KMS-11 (cell line): Measurements from ENCODE around the gene ADIPOQ.

ENCODE experiments used
- H2AFZ ChIP-seq: fragments of 200-600 bp; sonication (generic); 2 replicates; pipeline ENCODE4 v1.6.1; 2016; ENCODE audit warnings: antibody characterized with exemption, mixed run types, low read depth
- H3K27ac ChIP-seq: fragments of 200-600 bp; sonication (generic); 2 replicates; pipeline ENCODE4 v1.6.1; 2016; ENCODE audit warnings: mild to moderate bottlenecking, mixed run types
- H3K27me3 ChIP-seq: fragments of 200-600 bp; sonication (generic); 2 replicates; pipeline ENCODE4 v1.6.1; 2017; ENCODE audit warnings: mild to moderate bottlenecking, low read depth, mixed run types, moderate library complexity; ENCODE audit not compliant: insufficient read depth
- H3K36me3 ChIP-seq: fragments of 200-600 bp; sonication (generic); 2 replicates; pipeline ENCODE4 v1.6.1; 2017; ENCODE audit warnings: mild to moderate bottlenecking, mixed run types; ENCODE audit not compliant: insufficient read depth
- H3K4me1 ChIP-seq: fragments of 200-600 bp; sonication (generic); 2 replicates; pipeline ENCODE4 v1.6.1; 2016; ENCODE audit warnings: mild to moderate bottlenecking, low read depth, mixed run types; ENCODE audit not compliant: poor library complexity, severe bottlenecking
- H3K4me2 ChIP-seq: fragments of 200-600 bp; sonication (generic); 2 replicates; pipeline ENCODE4 v1.7.0; 2016; ENCODE audit warnings: mild to moderate bottlenecking, mixed run types
- H3K4me3 ChIP-seq: fragments of 200-600 bp; sonication (generic); IDR thresholded peaks from 2 replicates; pipeline ENCODE4 v1.6.1; 2017; ENCODE audit warnings: low read depth, low read length, mixed read lengths; ENCODE audit not compliant: insufficient read depth
- H3K79me2 ChIP-seq: fragments of 200-600 bp; sonication (generic); 2 replicates; pipeline ENCODE4 v1.6.1; 2016; ENCODE audit warnings: low read depth, mixed run types; ENCODE audit not compliant: insufficient read depth
- H3K9ac ChIP-seq: fragments of 200-600 bp; sonication (generic); 2 replicates; pipeline ENCODE4 v1.6.1; 2016; ENCODE audit warnings: mild to moderate bottlenecking, mixed run types
- H4K20me1 ChIP-seq: fragments of 200-600 bp; sonication (generic); 2 replicates; pipeline ENCODE4 v1.6.1; 2016; ENCODE audit warnings: mild to moderate bottlenecking, mixed run types; ENCODE audit not compliant: insufficient read depth
- TF ChIP-seq, protein P1 (sequence below): fragments of 200-600 bp; sonication (generic); conservative IDR thresholded peaks from 2 replicates; pipeline ENCODE4 v1.6.1; 2017; ENCODE audit warnings: low read depth, mild to moderate bottlenecking, antibody characterized with exemption, low read length, moderate library complexity, mixed read lengths

Gene ADIPOQ

DNA sequence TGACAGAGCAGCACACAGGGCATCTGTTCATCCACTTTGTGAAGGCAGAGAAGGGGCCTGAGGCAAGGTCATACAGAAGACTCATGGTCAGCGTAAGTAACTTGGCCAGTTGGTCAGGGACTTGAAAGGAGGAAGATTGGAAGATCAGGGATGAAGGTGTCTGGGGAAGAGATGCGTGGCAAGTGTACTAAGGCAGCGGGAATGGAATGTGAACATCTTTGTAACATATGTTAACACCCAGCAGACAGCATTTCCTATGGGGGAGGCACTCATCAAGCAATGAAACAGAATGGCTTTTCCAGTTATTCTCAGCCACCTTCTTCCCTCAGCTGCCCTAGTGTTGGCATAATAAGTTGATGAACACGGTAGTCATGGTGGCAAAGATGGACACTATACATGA lies 28.4 kb upstream of the ADIPOQ start:
- no peak overlapping the region for H2AFZ ChIP-seq
- TF ChIP-seq, protein P1, sequence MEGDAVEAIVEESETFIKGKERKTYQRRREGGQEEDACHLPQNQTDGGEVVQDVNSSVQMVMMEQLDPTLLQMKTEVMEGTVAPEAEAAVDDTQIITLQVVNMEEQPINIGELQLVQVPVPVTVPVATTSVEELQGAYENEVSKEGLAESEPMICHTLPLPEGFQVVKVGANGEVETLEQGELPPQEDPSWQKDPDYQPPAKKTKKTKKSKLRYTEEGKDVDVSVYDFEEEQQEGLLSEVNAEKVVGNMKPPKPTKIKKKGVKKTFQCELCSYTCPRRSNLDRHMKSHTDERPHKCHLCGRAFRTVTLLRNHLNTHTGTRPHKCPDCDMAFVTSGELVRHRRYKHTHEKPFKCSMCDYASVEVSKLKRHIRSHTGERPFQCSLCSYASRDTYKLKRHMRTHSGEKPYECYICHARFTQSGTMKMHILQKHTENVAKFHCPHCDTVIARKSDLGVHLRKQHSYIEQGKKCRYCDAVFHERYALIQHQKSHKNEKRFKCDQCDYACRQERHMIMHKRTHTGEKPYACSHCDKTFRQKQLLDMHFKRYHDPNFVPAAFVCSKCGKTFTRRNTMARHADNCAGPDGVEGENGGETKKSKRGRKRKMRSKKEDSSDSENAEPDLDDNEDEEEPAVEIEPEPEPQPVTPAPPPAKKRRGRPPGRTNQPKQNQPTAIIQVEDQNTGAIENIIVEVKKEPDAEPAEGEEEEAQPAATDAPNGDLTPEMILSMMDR = no peak
- no peaks in the 10 kb centered on the region for H3K79me2 ChIP-seq
- no peak overlapping the region for H3K9ac ChIP-seq
- H3K4me3 ChIP-seq = no peak overlapping the region
- no peaks in the 10 kb centered on the region for H3K36me3 ChIP-seq
- H3K27ac ChIP-seq = no peak overlapping the region
- no peak overlapping the region for H3K4me2 ChIP-seq
- no peaks in the 10 kb centered on the region for H4K20me1 ChIP-seq
- no peaks in the 10 kb centered on the region for H3K4me1 ChIP-seq
- no peaks in the 10 kb centered on the region for H3K27me3 ChIP-seq

DNA sequence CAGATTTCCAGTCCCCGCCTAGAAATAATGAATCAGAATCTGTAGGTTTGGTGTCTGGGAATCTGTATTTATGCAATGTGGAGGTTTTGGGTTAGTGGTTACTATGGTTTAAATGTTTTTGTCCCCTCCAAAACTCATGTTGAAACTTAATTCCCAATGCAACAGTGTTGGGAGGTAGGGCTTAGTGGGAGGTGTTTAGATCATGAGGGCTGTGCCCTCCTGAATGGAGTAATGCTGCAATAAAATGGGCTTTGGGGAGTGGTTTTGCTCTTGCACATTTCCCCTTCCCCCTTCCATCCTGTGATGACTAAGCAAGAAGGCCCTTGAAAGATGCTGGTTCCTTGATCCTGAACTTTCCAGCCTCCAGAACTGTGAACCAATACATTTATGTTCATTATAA lies 27.1 kb upstream of the ADIPOQ start:
- no peak overlapping the region for H3K4me3 ChIP-seq

DNA sequence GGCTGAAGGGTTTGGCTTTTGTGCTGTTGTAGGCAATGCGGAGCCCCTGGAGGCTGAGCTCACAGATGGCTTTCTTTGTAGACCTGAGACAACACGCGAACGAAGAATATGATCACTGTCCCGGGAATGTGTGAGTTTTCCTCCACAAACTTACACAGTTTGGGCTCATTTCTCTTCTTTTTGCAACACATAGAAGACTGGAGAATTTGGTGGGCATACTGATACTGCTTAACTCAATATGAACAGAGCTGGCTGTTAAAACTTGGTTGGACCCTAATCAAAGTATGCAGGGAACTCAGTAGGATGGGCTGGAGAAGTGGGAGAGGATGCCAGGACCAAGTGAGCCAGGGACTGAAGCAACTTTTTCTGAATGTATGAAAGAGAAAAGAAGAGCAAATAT lies 24.0 kb upstream of the ADIPOQ start:
- H3K27ac ChIP-seq = no peak overlapping the region
- H3K9ac ChIP-seq = no peak overlapping the region
- no peaks in the 10 kb centered on the region for H3K36me3 ChIP-seq
- H3K79me2 ChIP-seq = no peaks in the 10 kb centered on the region
- no peak overlapping the region for H2AFZ ChIP-seq
- H4K20me1 ChIP-seq = no peaks in the 10 kb centered on the region
- TF ChIP-seq, protein P1 = no peak
- no peak overlapping the region for H3K4me3 ChIP-seq
- H3K27me3 ChIP-seq = no peaks in the 10 kb centered on the region
- peaks cover 2% of the 10 kb centered on the region for H3K4me1 ChIP-seq
- H3K4me2 ChIP-seq = no peak overlapping the region

More for the DNA sequence above, 27.1 kb upstream of the ADIPOQ start:
- Histone ChIP-seq H4K20me1 (no peaks in the 10 kb centered on the region), H3K27me3 (no peaks in the 10 kb centered on the region), H3K9ac (no peak overlapping the region), H3K79me2 (no peaks in the 10 kb centered on the region), H3K27ac (no peak overlapping the region), H2AFZ (no peak overlapping the region), H3K4me2 (no peak overlapping the region), H3K4me1 (no peaks in the 10 kb centered on the region), H3K36me3 (no peaks in the 10 kb centered on the region)
- TF ChIP-seq, protein P1 = no peak

DNA sequence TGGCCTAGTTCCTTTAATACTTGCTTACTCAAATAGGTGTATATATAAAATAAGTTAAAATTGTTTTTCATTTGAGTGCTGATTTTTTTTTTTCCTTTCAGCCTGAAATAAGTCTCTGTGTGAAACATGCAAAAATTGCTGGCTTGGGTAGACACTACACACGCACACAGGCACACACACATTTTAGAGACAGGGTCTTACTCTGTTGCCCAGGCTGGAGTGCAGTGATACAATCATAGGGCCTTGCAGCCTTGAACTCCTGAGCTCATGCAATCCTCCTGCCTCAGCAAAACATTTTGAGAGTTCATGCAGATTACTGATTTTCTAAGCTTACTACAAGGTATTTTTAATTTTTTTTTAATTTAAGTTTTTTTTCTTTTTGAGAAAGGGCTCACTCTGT lies 23.6 kb upstream of the ADIPOQ start:
- no peaks in the 10 kb centered on the region for H4K20me1 ChIP-seq
- no peak overlapping the region for H2AFZ ChIP-seq
- peaks cover 2% of the 10 kb centered on the region for H3K4me1 ChIP-seq
- H3K79me2 ChIP-seq = no peaks in the 10 kb centered on the region
- H3K4me3 ChIP-seq = no peak overlapping the region
- H3K36me3 ChIP-seq = no peaks in the 10 kb centered on the region
- H3K27ac ChIP-seq = no peak overlapping the region
- no peak overlapping the region for H3K9ac ChIP-seq
- TF ChIP-seq, protein P1 = no peak
- H3K4me2 ChIP-seq = no peak overlapping the region
- no peaks in the 10 kb centered on the region for H3K27me3 ChIP-seq
